Gastrocnemius medialis (tissue), 4 donors: ENCODE data around the gene NIPAL1. TPM values are rescaled to one million over a fixed set of nuclear protein-coding genes. Genes with fewer than 3 reads are reported as not detected.

ENCODE experiments used
- ATAC-seq, 2 donors: fragments of 150-250 bp; one replicate each; pipeline ENCODE4 v1.9.1; 2016
- DNase-seq, 2 donors: peaks; one replicate each; pipeline ENCODE4 v3.0.0-alpha.2; 2019
- H3K27ac ChIP-seq, 4 donors: fragments of 200-600 bp; sonication (generic); 1 replicate in 1 of 4; 2 replicates in 3 of 4; pipeline ENCODE4 v1.5.1; 2016 to 2018; ENCODE audit warnings: mild to moderate bottlenecking in 2 of 4, moderate library complexity in 1 of 4
- H3K27me3 ChIP-seq, 3 donors: fragments of 200-600 bp; sonication (generic) in 2 of 3; 1 replicate in 1 of 3; 2 replicates in 2 of 3; pipeline versions ENCODE4 v1.5.1 to v1.6.0; 2016 to 2019; ENCODE audit warnings: mild to moderate bottlenecking in 1 of 3, moderate library complexity in 1 of 3
- H3K36me3 ChIP-seq, 2 donors: fragments of 200-600 bp; sonication (generic) in 1 of 2; one replicate each; pipeline ENCODE4 v1.5.1; 2017 to 2018
- H3K4me1 ChIP-seq, 2 donors: fragments of 200-600 bp; sonication (generic) in 1 of 2; one replicate each; pipeline ENCODE4 v1.5.1; 2016 to 2017; ENCODE audit warnings: mild to moderate bottlenecking in 2 of 2
- H3K4me3 ChIP-seq, 4 donors: fragments of 200-600 bp; sonication (generic) in 3 of 4; 1 replicate in 1 of 4; 2 replicates in 3 of 4; pipeline ENCODE4 v1.5.1; 2016 to 2019; ENCODE audit warnings: mild to moderate bottlenecking in 2 of 4
- H3K9me3 ChIP-seq, 3 donors: fragments of 200-600 bp; sonication (generic) in 2 of 3; 1 replicate in 1 of 3; 2 replicates in 2 of 3; pipeline ENCODE4 v1.5.1; 2016 to 2019
- POLR2A ChIP-seq, 2 donors: fragments of 450-650 bp; IDR thresholded peaks; one replicate each; pipeline ENCODE4 v1.6.1; 2017; ENCODE audit warnings: antibody characterized with exemption in 2 of 2, mild to moderate bottlenecking in 2 of 2, moderate library complexity in 2 of 2
- in situ Hi-C, 4 donors: fragments of 200-750 bp; cut with MboI; loops; one replicate each; pipeline versions ENCODE4 v1.15.0 to v1.8.0; 2017; ENCODE audit warnings: low sequenced_read_pairs in 4 of 4
- intact Hi-C: fragments of 100-400 bp; cut with DNase I; formaldehyde crosslinking; loops from one replicate; pipeline ENCODE4 v1.15.1; 2023; ENCODE audit warnings: low total_unique reads
- total RNA-seq, 4 donors: library from RNA; depleted of rRNA; stranded (reverse); fragments of >200 nt; gene quantifications; one replicate each; pipeline versions ENCODE4 v1.1.0 to v1.2.3, GENCODE V29; 2016
- TF ChIP-seq, protein P1 (sequence below), 5 experiments: fragments of 450-650 bp in 3 of 5; fragments of 200-600 bp in 2 of 5; sonication (generic) in 2 of 5; IDR thresholded peaks in 4 of 5; conservative IDR thresholded peaks in 1 of 5; 1 replicate in 4 of 5; 2 replicates in 1 of 5; pipeline ENCODE4 v1.5.1; 2016 to 2019; ENCODE audit warnings: antibody characterized with exemption in 5 of 5, mild to moderate bottlenecking in 3 of 5, moderate library complexity in 3 of 5

Gene NIPAL1
- total RNA-seq, 4 donors from 2014 or later, result 0.07 to 0.51 (median 0.15) TPM; not detected in 1

DNA sequence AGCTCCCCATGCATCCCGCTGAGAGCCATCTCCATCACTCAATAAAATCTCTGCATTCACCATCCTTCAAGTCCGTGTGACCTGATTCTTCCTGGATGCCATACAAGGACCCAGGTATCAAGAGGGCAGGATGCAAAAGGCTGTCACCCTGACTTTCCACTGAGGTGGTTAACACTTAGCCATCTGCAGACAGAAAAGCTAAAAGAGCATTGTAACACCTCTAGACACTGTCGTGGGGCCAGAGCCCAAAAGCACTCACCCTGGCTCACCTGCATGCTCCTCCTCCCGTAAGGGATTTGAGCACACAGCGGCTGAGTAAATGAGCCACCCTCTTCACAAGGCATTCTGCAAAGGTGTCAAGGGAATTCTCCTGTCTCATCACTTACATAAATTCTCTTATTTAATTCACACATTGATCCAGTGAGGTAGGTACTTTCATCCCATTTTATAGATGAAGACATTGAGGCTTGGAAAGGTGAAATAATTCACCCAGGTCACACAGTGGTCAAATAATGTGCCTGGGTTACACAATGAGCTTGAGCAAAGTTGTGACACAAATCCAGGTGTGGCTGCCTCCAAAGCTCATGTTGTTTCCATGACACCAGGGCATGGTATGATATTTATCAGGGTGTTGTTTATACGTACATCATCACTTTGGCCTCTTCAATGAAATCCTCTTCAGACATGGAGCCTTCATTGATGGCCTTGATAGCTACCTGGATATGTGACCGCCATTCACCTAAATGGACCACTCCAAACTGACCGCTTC is 69.4 kb downstream of the NIPAL1 start:
- intact Hi-C loops, result loop anchor here (2.0 to 5.0 kb wide), 4 partner anchors 69 to 174 kb away; partner anchors contain the start of genes CNGA1, NFXL1 and NIPAL1
- H3K27ac ChIP-seq, result no peak overlapping the region
- ATAC-seq (no peak), DNase-seq (no peak)
- in situ Hi-C loops, result loop anchor here in 2 of 4 donors (10.0 kb wide), 2 partner anchors 81 to 161 kb away; no protein-coding TSS in a partner anchor
- H3K4me3 ChIP-seq, result no peak overlapping the region
- H3K27me3 ChIP-seq, result no peaks in the 10 kb centered on the region
- no peaks in the 10 kb centered on the region for H3K9me3 ChIP-seq
- no peaks in the 10 kb centered on the region for H3K36me3 ChIP-seq
- H3K4me1 ChIP-seq, result no peaks in the 10 kb centered on the region
- TF ChIP-seq, protein P1, sequence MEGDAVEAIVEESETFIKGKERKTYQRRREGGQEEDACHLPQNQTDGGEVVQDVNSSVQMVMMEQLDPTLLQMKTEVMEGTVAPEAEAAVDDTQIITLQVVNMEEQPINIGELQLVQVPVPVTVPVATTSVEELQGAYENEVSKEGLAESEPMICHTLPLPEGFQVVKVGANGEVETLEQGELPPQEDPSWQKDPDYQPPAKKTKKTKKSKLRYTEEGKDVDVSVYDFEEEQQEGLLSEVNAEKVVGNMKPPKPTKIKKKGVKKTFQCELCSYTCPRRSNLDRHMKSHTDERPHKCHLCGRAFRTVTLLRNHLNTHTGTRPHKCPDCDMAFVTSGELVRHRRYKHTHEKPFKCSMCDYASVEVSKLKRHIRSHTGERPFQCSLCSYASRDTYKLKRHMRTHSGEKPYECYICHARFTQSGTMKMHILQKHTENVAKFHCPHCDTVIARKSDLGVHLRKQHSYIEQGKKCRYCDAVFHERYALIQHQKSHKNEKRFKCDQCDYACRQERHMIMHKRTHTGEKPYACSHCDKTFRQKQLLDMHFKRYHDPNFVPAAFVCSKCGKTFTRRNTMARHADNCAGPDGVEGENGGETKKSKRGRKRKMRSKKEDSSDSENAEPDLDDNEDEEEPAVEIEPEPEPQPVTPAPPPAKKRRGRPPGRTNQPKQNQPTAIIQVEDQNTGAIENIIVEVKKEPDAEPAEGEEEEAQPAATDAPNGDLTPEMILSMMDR (IDR thresholded peaks at IDR 0.05 in 4 of 5, conservative IDR thresholded peaks at IDR 0.05 in 1 of 5), result no peak
- TF ChIP-seq POLR2A (IDR thresholded peaks at IDR 0.05), result no peak

Other genes with a start within 250 kb of the NIPAL1 start
- under 1 TPM in 2 of 4 donors, not detected in 2; 0.49 to 0.70 TPM for gene CORIN, start 178.7 kb upstream of the NIPAL1 start, total RNA-seq
- gene NFXL1, start 102.2 kb upstream of the NIPAL1 start, total RNA-seq, result 10 to 100 TPM in 1 of 4 donors, 1 to 10 TPM in 3; 3.7 to 10.8 (median 5.5) TPM
- gene CNGA1, start 91 bp upstream of the NIPAL1 start, total RNA-seq, result under 1 TPM in 3 of 4 donors, not detected in 1; 0.15 to 0.53 (median 0.32) TPM
- under 1 TPM in 2 of 4 donors, not detected in 2; 0.66 to 0.81 TPM for gene TXK, start 117.5 kb downstream of the NIPAL1 start, total RNA-seq